ENCODE data around the gene RNF187.

RNF187 gene

GRCh38 chr1:228497206-228497605, 10.0 kb downstream of the RNF187 start:
- peaks cover 14% of the 10 kb centered on the region for H3K4me1 ChIP-seq (ENCODE audit: insufficient read depth, low read length)
- no peak overlapping the region for H3K4me2 ChIP-seq (ENCODE audit: insufficient read depth, low read length)
- peaks cover 47% of the 10 kb centered on the region for H3K36me3 ChIP-seq (ENCODE audit: insufficient read depth, low read length)
- no peaks in the 10 kb centered on the region for H3K79me2 ChIP-seq (ENCODE audit: insufficient read depth, low read length)
- H3K4me3 ChIP-seq (ENCODE audit: low read depth in 1 of 2, low read length in 2 of 2): no peak overlapping the region
- no peak for TF ChIP-seq EZH2 (IDR thresholded peaks at IDR 0.05; ENCODE audit: borderline replicate concordance, low read depth, low read length, severe bottlenecking)
- no peak for TF ChIP-seq CTCF (IDR thresholded peaks at IDR 0.05; ENCODE audit: borderline replicate concordance, extremely low read depth, low read length, poor library complexity, severe bottlenecking)
- H4K20me1 ChIP-seq (ENCODE audit: insufficient read depth, low read length): peaks cover 28% of the 10 kb centered on the region
- DNase-seq (no peak), ATAC-seq (ENCODE audit: insufficient read depth, low read depth) (no peak)
- no peaks in the 10 kb centered on the region for H3K9me3 ChIP-seq (ENCODE audit: insufficient read depth, low read length, severe bottlenecking)
- H3K27ac ChIP-seq (ENCODE audit: low read length): no peak overlapping the region
- no peaks in the 10 kb centered on the region for H3K27me3 ChIP-seq (ENCODE audit: insufficient read depth, low read length, poor library complexity)
- H2AFZ ChIP-seq (ENCODE audit: low read depth, low read length): no peak overlapping the region
- H3K9ac ChIP-seq (ENCODE audit: low read depth, low read length): no peak overlapping the region

- H3K9ac ChIP-seq (ENCODE audit: low read depth, low read length): no peak overlapping the region
- H3K79me2 ChIP-seq (ENCODE audit: insufficient read depth, low read length): no peaks in the 10 kb centered on the region
- no peaks in the 10 kb centered on the region for H3K27me3 ChIP-seq (ENCODE audit: insufficient read depth, low read length, poor library complexity)
- no peaks in the 10 kb centered on the region for H3K9me3 ChIP-seq (ENCODE audit: insufficient read depth, low read length, severe bottlenecking)
- no peak overlapping the region for H3K4me3 ChIP-seq (ENCODE audit: low read depth in 1 of 2, low read length in 2 of 2)
- no peak overlapping the region for H3K27ac ChIP-seq (ENCODE audit: low read length)
- H3K4me1 ChIP-seq (ENCODE audit: insufficient read depth, low read length): peaks cover 14% of the 10 kb centered on the region
- H4K20me1 ChIP-seq (ENCODE audit: insufficient read depth, low read length): peaks cover 26% of the 10 kb centered on the region
- ATAC-seq (ENCODE audit: insufficient read depth, low read depth) (no peak), DNase-seq (no peak)
- TF ChIP-seq EZH2 (IDR thresholded peaks at IDR 0.05; ENCODE audit: borderline replicate concordance, low read depth, low read length, severe bottlenecking) (no peak), CTCF (IDR thresholded peaks at IDR 0.05; ENCODE audit: borderline replicate concordance, extremely low read depth, low read length, poor library complexity, severe bottlenecking) (no peak)
- H3K4me2 ChIP-seq (ENCODE audit: insufficient read depth, low read length): no peak overlapping the region
- peaks cover 44% of the 10 kb centered on the region for H3K36me3 ChIP-seq (ENCODE audit: insufficient read depth, low read length)
- no peak overlapping the region for H2AFZ ChIP-seq (ENCODE audit: low read depth, low read length)
Observed at GRCh38 chr1:228497817-228498216, 10.6 kb downstream of the RNF187 start.

GRCh38 chr1:228500143-228500734, 13.1 kb downstream of the RNF187 start:
- Histone ChIP-seq H3K4me1 (ENCODE audit: insufficient read depth, low read length) (peaks cover 14% of the 10 kb centered on the region), H3K4me3 (ENCODE audit: low read depth in 1 of 2, low read length in 2 of 2) (no peak overlapping the region), H2AFZ (ENCODE audit: low read depth, low read length) (no peak overlapping the region), H3K4me2 (ENCODE audit: insufficient read depth, low read length) (peak overlapping the region; percentile 57), H4K20me1 (ENCODE audit: insufficient read depth, low read length) (peaks cover 6% of the 10 kb centered on the region; the same call in 1 of the 2 replicates), H3K27ac (ENCODE audit: low read length) (no peak overlapping the region), H3K27me3 (ENCODE audit: insufficient read depth, low read length, poor library complexity) (no peaks in the 10 kb centered on the region), H3K9me3 (ENCODE audit: insufficient read depth, low read length, severe bottlenecking) (no peaks in the 10 kb centered on the region), H3K9ac (ENCODE audit: low read depth, low read length) (no peak overlapping the region), H3K36me3 (ENCODE audit: insufficient read depth, low read length) (peaks cover 19% of the 10 kb centered on the region), H3K79me2 (ENCODE audit: insufficient read depth, low read length) (no peaks in the 10 kb centered on the region)
- TF ChIP-seq CTCF (IDR thresholded peaks at IDR 0.05; ENCODE audit: borderline replicate concordance, extremely low read depth, low read length, poor library complexity, severe bottlenecking) (no peak), EZH2 (IDR thresholded peaks at IDR 0.05; ENCODE audit: borderline replicate concordance, low read depth, low read length, severe bottlenecking) (no peak)
- ATAC-seq (ENCODE audit: insufficient read depth, low read depth) (no peak), DNase-seq (no peak)

Data from DND-41 (cell line).